Subcutaneous abdominal adipose tissue (tissue), 5 donors: ENCODE results near the gene NALCN.

ENCODE experiments used
- H3K27ac ChIP-seq: one replicate; pipeline ENCODE4 v1.7.0; 2013; ENCODE audit warnings: low read depth, mild to moderate bottlenecking, inconsistent platforms, low read length, moderate library complexity
- H3K27me3 ChIP-seq, 5 donors: one replicate each; pipeline ENCODE4 v1.7.0; 2013; ENCODE audit warnings: low read length in 5 of 5, inconsistent platforms in 1 of 5; ENCODE audit not compliant: control insufficient read depth in 5 of 5, insufficient read depth in 4 of 5
- H3K36me3 ChIP-seq, 5 donors: one replicate each; pipeline ENCODE4 v1.7.0; 2013; ENCODE audit warnings: low read length in 5 of 5; ENCODE audit not compliant: control insufficient read depth in 5 of 5, insufficient read depth in 5 of 5
- H3K4me1 ChIP-seq, 5 donors: one replicate each; pipeline ENCODE4 v1.7.0; 2013; ENCODE audit warnings: low read length in 5 of 5, mild to moderate bottlenecking in 3 of 5, moderate library complexity in 1 of 5; ENCODE audit not compliant: control insufficient read depth in 5 of 5, insufficient read depth in 5 of 5
- H3K4me3 ChIP-seq, 5 donors: one replicate each; pipeline ENCODE4 v1.7.0; 2013; ENCODE audit warnings: low read length in 5 of 5, low read depth in 1 of 5
- H3K9ac ChIP-seq, 5 donors: one replicate each; pipeline ENCODE4 v1.7.0; 2013; ENCODE audit warnings: low read length in 5 of 5, mild to moderate bottlenecking in 4 of 5, moderate library complexity in 3 of 5
- H3K9me3 ChIP-seq, 5 donors: one replicate each; pipeline ENCODE4 v1.7.0; 2013; ENCODE audit warnings: low read length in 5 of 5; ENCODE audit not compliant: control insufficient read depth in 5 of 5
- donor health status: healthy.
- donor health status: healthy.
- donor health status: healthy.
- donor health status: healthy.
- donor health status: healthy.

Gene NALCN

DNA sequence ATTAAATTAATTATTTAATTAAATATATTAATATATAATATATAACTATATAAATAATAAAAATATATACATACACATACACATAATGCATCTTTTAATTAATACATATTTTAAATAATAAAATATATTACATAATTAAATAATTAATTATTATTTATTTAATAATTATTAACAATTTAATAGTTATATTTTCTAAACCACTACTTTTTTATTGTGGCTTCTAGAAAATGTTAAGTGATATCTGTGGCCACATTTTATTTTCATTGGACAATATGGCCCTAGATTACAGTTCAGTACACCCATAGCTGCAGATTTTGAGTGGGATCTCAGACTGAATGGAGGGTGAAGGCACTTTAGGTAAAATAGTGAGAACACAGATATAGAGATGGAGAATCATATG is 335.7 kb downstream of the NALCN start:
- Histone ChIP-seq H3K9ac (no peak overlapping the region), H3K36me3 (no peaks in the 10 kb centered on the region), H3K27ac (no peak overlapping the region), H3K4me1 (no peaks in the 10 kb centered on the region), H3K9me3 (no peaks in the 10 kb centered on the region), H3K27me3 (no peaks in the 10 kb centered on the region), H3K4me3 (no peak overlapping the region)

DNA sequence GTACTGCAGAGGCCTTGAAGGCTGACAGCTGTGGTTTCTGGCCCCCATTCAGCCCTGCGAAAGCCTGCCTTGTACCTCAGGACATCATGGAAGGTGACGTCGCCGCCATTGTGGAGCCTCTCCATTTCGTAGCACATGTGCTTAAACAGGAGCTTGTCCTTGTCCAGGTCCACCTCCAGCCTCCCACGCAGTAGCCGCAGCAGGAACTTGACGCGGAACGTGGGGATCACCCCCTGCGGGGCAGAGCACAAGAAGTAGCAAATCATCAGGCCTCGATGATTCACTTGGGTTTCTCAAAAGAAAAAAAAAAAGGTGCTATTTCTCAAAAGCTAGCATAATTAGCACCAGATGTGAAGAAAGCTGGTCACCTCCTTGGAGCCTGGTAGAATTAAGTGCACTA is 351.0 kb downstream of the NALCN start:
- H3K4me1 ChIP-seq: no peaks in the 10 kb centered on the region
- no peak overlapping the region for H3K4me3 ChIP-seq
- no peaks in the 10 kb centered on the region for H3K9me3 ChIP-seq
- no peak overlapping the region for H3K9ac ChIP-seq
- H3K27ac ChIP-seq: no peak overlapping the region
- no peaks in the 10 kb centered on the region for H3K36me3 ChIP-seq
- H3K27me3 ChIP-seq: peaks cover 0 to 6% (median 0%) of the 10 kb centered on the region in 5 donors

DNA sequence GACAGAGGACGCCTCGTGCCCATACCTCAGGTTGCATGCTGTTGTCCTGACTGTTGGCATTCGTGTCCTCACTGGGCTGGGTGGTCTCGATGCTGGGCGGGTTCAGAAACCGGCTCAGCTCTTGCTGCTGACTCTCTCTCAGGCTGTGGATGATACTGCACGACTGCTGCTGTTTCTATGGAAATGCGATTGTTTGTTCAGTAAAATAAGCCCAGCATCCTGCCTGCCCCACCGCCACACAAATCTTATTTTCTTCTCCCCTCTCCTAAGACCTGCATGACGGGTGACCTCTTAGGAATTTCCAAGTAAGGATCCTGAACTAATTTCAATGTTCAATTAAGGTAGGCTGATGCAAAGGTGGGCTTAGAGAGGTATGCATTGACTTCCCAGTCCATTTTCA is 356.5 kb downstream of the NALCN start:
- Histone ChIP-seq H3K9ac (no peak overlapping the region), H3K4me1 (no peaks in the 10 kb centered on the region), H3K27ac (no peak overlapping the region), H3K27me3 (peaks cover 0 to 10% (median 3%) of the 10 kb centered on the region in 5 donors), H3K9me3 (no peaks in the 10 kb centered on the region), H3K4me3 (no peak overlapping the region), H3K36me3 (no peaks in the 10 kb centered on the region)

DNA sequence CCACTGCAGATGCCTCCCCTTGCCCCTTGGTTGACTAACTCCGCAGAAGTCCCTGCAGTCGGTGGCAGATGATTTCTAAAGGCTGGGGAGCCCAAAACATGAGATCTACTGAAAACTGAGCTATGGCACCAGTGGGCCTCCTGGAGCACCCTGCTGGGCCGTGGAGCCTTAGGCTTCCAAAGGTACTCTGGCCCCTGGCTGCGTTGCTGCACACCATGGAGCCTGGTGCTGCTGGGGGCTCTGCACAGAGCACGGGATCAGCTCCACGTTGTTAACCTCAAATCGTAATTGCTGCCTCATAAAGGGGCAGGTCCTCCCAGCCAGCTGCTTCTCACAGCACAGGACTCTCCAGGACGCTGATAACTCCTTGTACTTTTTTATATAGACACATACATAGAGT is 357.5 kb downstream of the NALCN start:
- peaks cover 0 to 10% (median 3%) of the 10 kb centered on the region in 5 donors for H3K27me3 ChIP-seq
- H3K4me3 ChIP-seq: no peak overlapping the region
- H3K27ac ChIP-seq: no peak overlapping the region
- no peaks in the 10 kb centered on the region for H3K4me1 ChIP-seq
- no peaks in the 10 kb centered on the region for H3K36me3 ChIP-seq
- no peaks in the 10 kb centered on the region for H3K9me3 ChIP-seq
- H3K9ac ChIP-seq: no peak overlapping the region

DNA sequence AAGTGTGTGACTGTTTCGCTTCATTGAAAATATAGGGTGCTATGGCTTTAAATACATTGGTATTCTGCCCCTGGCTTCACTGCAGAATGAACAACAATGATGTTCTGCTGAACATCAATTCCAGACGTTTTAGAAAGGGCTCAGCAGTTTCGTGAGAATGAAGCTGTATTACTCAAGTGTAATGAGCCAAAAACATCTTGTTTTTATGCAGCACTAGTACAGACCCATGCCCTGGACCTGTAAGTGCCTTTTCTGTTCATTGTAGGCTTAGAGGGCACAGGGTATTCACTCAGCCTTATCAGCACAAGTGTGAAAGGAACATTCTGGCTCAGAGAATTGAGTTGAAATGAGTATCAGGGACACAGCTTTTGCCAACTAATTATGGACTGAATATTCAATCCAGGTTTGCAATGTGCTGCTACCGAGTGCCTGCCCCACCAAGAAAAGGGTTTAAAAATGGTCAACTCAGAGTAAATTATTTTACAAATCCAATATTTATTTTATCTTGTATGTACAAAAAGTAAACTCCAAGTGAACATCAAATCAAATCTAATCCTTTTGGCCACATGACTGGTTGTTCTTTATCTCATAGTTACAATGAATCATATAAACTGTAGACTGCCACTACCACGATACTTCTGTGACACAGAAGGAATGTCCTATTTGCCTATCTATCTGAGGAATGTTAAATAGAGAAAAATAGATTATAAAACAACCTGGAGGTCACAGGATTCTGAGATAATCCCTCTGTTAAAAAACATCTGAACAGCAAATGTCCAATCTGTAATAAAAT is 362.8 kb downstream of the NALCN start:
- no peak overlapping the region for H3K9ac ChIP-seq
- H3K27ac ChIP-seq: no peak overlapping the region
- H3K4me1 ChIP-seq: no peaks in the 10 kb centered on the region
- peaks cover 0 to 6% (median 3%) of the 10 kb centered on the region in 5 donors for H3K27me3 ChIP-seq
- no peaks in the 10 kb centered on the region for H3K36me3 ChIP-seq
- H3K9me3 ChIP-seq: no peaks in the 10 kb centered on the region
- no peak overlapping the region for H3K4me3 ChIP-seq

DNA sequence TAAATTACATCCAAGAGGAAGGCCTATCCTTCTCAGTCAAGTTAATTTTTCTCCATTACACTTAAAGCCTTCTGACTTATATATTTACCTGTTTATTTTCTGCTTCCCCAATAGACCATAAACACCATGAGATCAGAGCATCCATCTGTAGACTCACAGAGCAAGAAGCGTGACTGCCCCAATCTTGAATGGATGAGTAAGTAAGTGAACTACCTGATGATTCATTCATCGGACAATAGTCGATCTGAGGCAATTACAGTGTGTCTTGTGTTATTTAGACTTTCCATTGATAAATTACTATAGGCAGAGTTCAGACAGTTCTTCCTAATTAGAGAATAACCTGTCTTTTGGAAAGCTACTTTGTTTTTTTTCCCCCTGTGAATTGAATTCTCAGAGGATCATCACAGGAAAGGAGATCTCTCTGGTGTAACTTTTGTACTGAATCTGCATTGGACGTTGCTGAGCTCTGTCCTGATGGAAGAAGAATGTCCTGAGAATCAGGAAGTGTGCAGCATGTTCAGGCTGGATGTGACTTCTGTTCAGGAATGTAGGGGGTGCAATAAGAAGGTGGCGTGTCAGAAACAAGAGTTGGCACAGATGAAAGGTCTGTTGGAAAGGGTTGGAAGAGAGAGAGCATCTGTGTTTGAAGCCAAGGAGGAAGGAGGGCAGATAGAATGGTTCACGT is 367.0 kb downstream of the NALCN start:
- Histone ChIP-seq H3K27me3 (no peaks in the 10 kb centered on the region), H3K9ac (no peak overlapping the region), H3K9me3 (no peaks in the 10 kb centered on the region), H3K27ac (no peak overlapping the region), H3K4me3 (no peak overlapping the region), H3K4me1 (no peaks in the 10 kb centered on the region), H3K36me3 (no peaks in the 10 kb centered on the region)

DNA sequence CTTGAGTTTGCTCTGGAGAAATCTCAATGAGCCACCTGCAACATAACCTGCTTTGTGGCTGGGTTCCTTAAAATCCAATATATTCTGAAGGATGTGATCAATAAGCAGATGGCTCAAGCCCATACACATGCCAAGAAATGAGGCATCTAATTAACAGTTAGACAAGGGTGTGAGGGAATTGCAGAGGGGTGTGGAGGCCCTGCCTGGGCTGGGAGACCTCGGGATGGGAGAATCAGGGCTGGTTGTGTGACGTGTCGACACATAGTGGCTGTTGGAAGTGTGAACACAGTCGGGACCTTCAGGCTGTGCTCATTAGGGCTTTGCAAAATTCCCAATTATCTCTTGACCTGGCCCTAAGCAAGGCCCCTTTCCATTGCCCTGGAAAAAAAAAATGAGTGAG is 379.8 kb downstream of the NALCN start:
- peaks cover 0 to 6% (median 0%) of the 10 kb centered on the region in 5 donors for H3K9me3 ChIP-seq
- H3K4me1 ChIP-seq: no peaks in the 10 kb centered on the region
- H3K9ac ChIP-seq: no peak overlapping the region
- peaks cover 0 to 2% (median 0%) of the 10 kb centered on the region in 5 donors for H3K27me3 ChIP-seq
- no peak overlapping the region for H3K27ac ChIP-seq
- H3K36me3 ChIP-seq: no peaks in the 10 kb centered on the region
- no peak overlapping the region for H3K4me3 ChIP-seq

DNA sequence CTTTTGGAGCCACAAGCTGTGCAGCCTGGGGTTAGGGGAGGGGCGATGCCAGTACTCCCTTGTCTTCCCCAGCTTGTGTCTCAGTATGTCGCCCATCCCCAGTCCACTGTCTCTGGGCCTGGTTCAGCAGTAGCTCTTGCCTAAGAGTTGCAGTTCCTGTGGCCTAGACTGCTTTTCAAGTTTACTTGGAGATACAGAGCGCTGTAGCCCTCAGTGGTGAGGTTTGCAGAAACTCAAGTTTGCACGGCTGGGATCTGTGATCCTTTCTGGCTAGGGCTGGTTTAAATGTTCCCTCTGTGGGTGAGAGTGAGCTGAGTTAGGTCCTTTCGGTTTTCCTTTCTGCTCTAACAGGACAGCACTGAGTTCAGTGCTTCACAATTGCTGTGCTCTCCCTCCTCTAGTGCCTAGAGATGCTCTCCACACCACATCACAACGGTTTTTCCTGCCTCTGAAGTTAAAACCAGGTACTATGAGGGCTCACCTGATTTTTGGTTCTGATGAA is 381.1 kb downstream of the NALCN start:
- no peaks in the 10 kb centered on the region for H3K4me1 ChIP-seq
- no peak overlapping the region for H3K9ac ChIP-seq
- no peak overlapping the region for H3K4me3 ChIP-seq
- H3K36me3 ChIP-seq: no peaks in the 10 kb centered on the region
- peaks cover 0 to 2% (median 0%) of the 10 kb centered on the region in 5 donors for H3K9me3 ChIP-seq
- no peak overlapping the region for H3K27ac ChIP-seq
- H3K27me3 ChIP-seq: peaks cover 0 to 2% (median 0%) of the 10 kb centered on the region in 5 donors

DNA sequence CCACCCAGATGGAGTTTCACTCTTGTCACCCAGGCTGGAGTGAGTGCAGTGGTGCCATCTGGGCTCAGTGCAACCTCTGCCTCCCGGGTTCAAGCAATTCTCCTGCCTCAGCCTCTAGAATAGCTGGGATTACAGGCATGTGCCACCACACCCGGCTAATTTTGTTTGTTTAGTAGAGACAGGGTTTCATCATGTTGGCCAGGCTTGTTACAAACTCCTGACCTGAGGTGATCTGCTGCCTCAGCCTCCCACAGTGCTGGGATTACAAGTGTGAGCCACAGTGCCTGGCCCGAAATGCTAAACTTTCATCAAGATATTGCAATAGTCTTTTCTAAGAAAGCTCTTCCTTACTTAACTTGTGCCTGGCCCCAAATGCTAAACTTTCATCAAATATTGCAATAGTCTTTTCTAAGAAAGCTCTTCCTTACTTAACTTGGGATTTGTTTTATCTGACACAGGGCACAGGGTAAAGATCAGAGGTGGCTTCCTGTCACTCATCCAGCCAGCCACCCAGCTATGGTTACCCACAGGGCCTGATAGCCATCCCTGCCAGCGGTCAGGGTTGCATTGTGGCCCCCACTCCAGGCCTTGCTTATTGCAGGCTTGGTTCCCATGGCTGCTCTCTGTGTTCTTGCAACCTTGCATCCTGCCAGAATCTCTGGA is 389.4 kb downstream of the NALCN start:
- Histone ChIP-seq H3K27me3 (no peaks in the 10 kb centered on the region), H3K27ac (peak overlapping the region; percentile 35), H3K36me3 (no peaks in the 10 kb centered on the region), H3K9ac (no peak overlapping the region), H3K9me3 (no peaks in the 10 kb centered on the region), H3K4me1 (peaks cover 0 to 16% (median 0%) of the 10 kb centered on the region in 5 donors), H3K4me3 (no peak overlapping the region)

DNA sequence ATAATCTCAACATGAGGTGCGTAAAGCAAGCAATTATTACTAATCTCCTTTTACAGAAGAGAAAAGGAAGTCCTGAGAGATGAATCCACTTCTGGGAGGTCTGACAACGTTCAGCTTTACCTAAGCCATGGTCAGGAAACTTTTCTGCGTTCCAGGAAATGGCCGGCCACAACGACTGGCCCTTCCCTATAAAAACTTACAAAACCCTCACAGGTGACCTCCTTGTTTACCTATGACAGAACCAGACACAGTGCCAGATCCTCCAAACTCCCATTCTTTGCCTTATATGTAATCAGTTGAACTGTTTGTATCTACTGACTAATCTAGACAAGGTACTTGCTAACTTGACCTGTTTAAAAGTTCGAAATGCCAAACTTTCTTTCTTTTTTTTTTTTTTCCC is 390.0 kb downstream of the NALCN start:
- H3K9me3 ChIP-seq: no peaks in the 10 kb centered on the region
- peaks cover 0 to 16% (median 0%) of the 10 kb centered on the region in 5 donors for H3K4me1 ChIP-seq
- H3K27me3 ChIP-seq: no peaks in the 10 kb centered on the region
- no peak overlapping the region for H3K27ac ChIP-seq
- H3K9ac ChIP-seq: no peak overlapping the region
- H3K36me3 ChIP-seq: no peaks in the 10 kb centered on the region
- no peak overlapping the region for H3K4me3 ChIP-seq
